Trophoblast cell (in vitro differentiated cells and primary cell): ENCODE measurements around the gene ADRM1.

ENCODE experiments used
- DNase-seq, 2 donors: peaks; one replicate each; pipeline ENCODE4 v3.0.0-alpha.2; 2016
- H2AFZ ChIP-seq: 2 replicates; pipeline ENCODE4 v1.6.1; 2013; ENCODE audit warnings: low read length, moderate library complexity, mild to moderate bottlenecking; ENCODE audit not compliant: insufficient read depth, poor library complexity
- H2AK5ac ChIP-seq: 2 replicates; pipeline ENCODE4 v1.6.1; 2013; ENCODE audit warnings: mild to moderate bottlenecking, low read length
- H2BK120ac ChIP-seq: 2 replicates; pipeline ENCODE4 v1.6.1; 2013; ENCODE audit warnings: low read length, mild to moderate bottlenecking, moderate library complexity; ENCODE audit not compliant: insufficient read depth, poor library complexity
- H2BK12ac ChIP-seq: 2 replicates; pipeline ENCODE4 v1.6.1; 2013; ENCODE audit warnings: mild to moderate bottlenecking, low read length, moderate library complexity
- H2BK5ac ChIP-seq: 2 replicates; pipeline ENCODE4 v1.6.1; 2013; ENCODE audit warnings: low read length, low read depth, moderate library complexity, mild to moderate bottlenecking; ENCODE audit not compliant: poor library complexity
- H3K14ac ChIP-seq: 2 replicates; pipeline ENCODE4 v1.6.1; 2013; ENCODE audit warnings: mild to moderate bottlenecking, low read length
- H3K18ac ChIP-seq: 2 replicates; pipeline ENCODE4 v1.6.1; 2013; ENCODE audit warnings: mild to moderate bottlenecking, low read length
- H3K23ac ChIP-seq: 2 replicates; pipeline ENCODE4 v1.6.1; 2013; ENCODE audit warnings: low read length
- H3K27ac ChIP-seq: 2 replicates; pipeline ENCODE4 v1.5.1; 2013; ENCODE audit warnings: low read depth, mild to moderate bottlenecking, inconsistent platforms, low read length, moderate library complexity
- H3K27me3 ChIP-seq: 2 replicates; pipeline ENCODE4 v1.6.1; 2013; ENCODE audit warnings: inconsistent platforms, mild to moderate bottlenecking, low read length, moderate library complexity; ENCODE audit not compliant: insufficient read depth
- H3K36me3 ChIP-seq, 2 experiments: 1 replicate in 1 of 2; 2 replicates in 1 of 2; pipeline ENCODE4 v1.6.1; 2013; ENCODE audit warnings: low read length in 2 of 2, mild to moderate bottlenecking in 2 of 2, moderate library complexity in 1 of 2; ENCODE audit not compliant: insufficient read depth in 2 of 2, control insufficient read depth in 1 of 2
- H3K4ac ChIP-seq: 2 replicates; pipeline ENCODE4 v1.6.1; 2013; ENCODE audit warnings: low read depth, mild to moderate bottlenecking, low read length, moderate library complexity
- H3K4me1 ChIP-seq, 2 experiments: 1 replicate in 1 of 2; 2 replicates in 1 of 2; pipeline ENCODE4 v1.6.1; 2013; ENCODE audit warnings: low read length in 2 of 2, mild to moderate bottlenecking in 2 of 2, moderate library complexity in 1 of 2; ENCODE audit not compliant: insufficient read depth in 2 of 2, control insufficient read depth in 1 of 2
- H3K4me2 ChIP-seq: 2 replicates; pipeline ENCODE4 v1.6.1; 2013; ENCODE audit warnings: inconsistent platforms, mild to moderate bottlenecking, low read length, moderate library complexity
- H3K4me3 ChIP-seq: 2 replicates; pipeline ENCODE4 v1.5.1; 2013; ENCODE audit warnings: mild to moderate bottlenecking, low read depth, low read length, inconsistent platforms
- H3K79me1 ChIP-seq: one replicate; pipeline ENCODE4 v1.6.1; 2013; ENCODE audit warnings: low read length
- H3K79me2 ChIP-seq: 2 replicates; pipeline ENCODE4 v1.6.1; 2013; ENCODE audit warnings: low read length, mild to moderate bottlenecking; ENCODE audit not compliant: control insufficient read depth, insufficient read depth, poor library complexity
- H3K9ac ChIP-seq: 2 replicates; pipeline ENCODE4 v1.6.1; 2013; ENCODE audit warnings: mild to moderate bottlenecking, low read length
- H3K9me3 ChIP-seq: 2 replicates; pipeline ENCODE4 v1.6.1; 2013; ENCODE audit warnings: low read depth, mild to moderate bottlenecking, control low read depth, inconsistent platforms, low read length; ENCODE audit not compliant: insufficient read depth
- H4K12ac ChIP-seq: 2 replicates; pipeline ENCODE4 v1.6.1; 2013; ENCODE audit warnings: low read depth, mild to moderate bottlenecking, low read length, moderate library complexity
- H4K8ac ChIP-seq: 2 replicates; pipeline ENCODE4 v1.6.1; 2013; ENCODE audit warnings: low read depth, mild to moderate bottlenecking, low read length, moderate library complexity
- H4K91ac ChIP-seq: one replicate; pipeline ENCODE4 v1.6.1; 2013; ENCODE audit warnings: low read depth, mild to moderate bottlenecking, low read length, moderate library complexity
- WGBS: extraction: QIAGEN DNeasy Blood & Tissue Kit; methylation state at CpG from one replicate; pipeline ENCODE4 v1.1.7; 2013; ENCODE audit warnings: missing lambda C conversion rate; ENCODE audit not compliant: insufficient read length, insufficient coverage; ENCODE audit errors: extremely low coverage; 5-methylcytosine and 5-hydroxymethylcytosine counted together

ADRM1 gene

DNA sequence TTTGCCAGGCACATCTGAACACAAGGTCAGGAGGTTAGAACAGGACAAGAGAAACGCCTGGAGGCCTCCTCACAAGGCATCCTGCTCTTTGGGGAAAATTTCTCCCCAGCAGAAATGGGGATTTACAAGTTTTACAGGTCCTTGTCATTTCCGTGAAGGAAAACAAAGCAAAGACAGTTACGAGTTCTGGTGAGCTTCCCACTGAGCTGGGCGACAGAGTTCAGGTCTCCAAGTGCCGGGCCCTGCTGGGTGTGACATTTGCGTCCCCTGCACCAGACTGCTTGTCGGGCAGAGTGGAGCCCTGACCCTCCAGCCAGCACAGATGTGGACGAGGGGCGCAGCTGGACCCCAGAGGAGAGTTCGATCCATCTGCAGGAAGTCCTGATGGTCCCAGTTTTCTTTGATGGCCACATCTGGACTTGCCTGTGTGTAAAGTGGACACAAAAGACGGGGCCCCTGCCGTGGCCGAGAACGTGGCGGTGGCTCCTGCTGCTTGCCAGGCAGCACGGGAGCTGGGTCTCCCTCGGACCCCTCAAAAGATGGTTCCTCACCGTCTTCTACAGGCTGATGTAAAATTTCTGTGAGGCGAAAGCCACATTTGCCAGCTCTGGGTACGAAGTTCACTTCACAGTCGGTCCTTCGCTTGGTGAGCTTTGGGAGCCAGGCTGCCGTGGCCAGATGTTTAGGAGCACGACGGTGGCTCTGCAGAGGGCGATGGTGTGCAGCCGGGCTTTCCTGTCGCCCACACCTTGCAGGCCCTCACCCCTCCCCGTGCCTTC, 5.2 kb upstream of the ADRM1 start:
- no peak overlapping the region for H3K4ac ChIP-seq
- H3K79me2 ChIP-seq = peaks cover 2% of the 10 kb centered on the region
- H3K4me2 ChIP-seq = no peak overlapping the region
- no peak overlapping the region for H3K23ac ChIP-seq
- no peak overlapping the region for H3K18ac ChIP-seq
- no peak overlapping the region for H3K4me3 ChIP-seq
- H2BK12ac ChIP-seq = no peak overlapping the region
- H4K91ac ChIP-seq = no peak overlapping the region
- no peak for DNase-seq
- H3K9ac ChIP-seq = no peak overlapping the region
- H3K27me3 ChIP-seq = no peaks in the 10 kb centered on the region
- no peak overlapping the region for H3K14ac ChIP-seq
- peaks cover 6% of the 10 kb centered on the region for H3K79me1 ChIP-seq
- no peak overlapping the region for H2BK120ac ChIP-seq
- no peak overlapping the region for H2AFZ ChIP-seq
- H3K36me3 ChIP-seq = peaks cover 29 to 36% of the 10 kb centered on the region in 2 experiments
- WGBS = no CpG with 5 or more reads among the region's 29 CpGs
- H4K12ac ChIP-seq = no peak overlapping the region
- H2AK5ac ChIP-seq = no peak overlapping the region
- H3K27ac ChIP-seq = no peak overlapping the region
- H2BK5ac ChIP-seq = no peak overlapping the region
- peaks cover 7% of the 10 kb centered on the region for H3K9me3 ChIP-seq
- H3K4me1 ChIP-seq = peaks cover 8 to 10% of the 10 kb centered on the region in 2 experiments
- H4K8ac ChIP-seq = no peak overlapping the region

DNA sequence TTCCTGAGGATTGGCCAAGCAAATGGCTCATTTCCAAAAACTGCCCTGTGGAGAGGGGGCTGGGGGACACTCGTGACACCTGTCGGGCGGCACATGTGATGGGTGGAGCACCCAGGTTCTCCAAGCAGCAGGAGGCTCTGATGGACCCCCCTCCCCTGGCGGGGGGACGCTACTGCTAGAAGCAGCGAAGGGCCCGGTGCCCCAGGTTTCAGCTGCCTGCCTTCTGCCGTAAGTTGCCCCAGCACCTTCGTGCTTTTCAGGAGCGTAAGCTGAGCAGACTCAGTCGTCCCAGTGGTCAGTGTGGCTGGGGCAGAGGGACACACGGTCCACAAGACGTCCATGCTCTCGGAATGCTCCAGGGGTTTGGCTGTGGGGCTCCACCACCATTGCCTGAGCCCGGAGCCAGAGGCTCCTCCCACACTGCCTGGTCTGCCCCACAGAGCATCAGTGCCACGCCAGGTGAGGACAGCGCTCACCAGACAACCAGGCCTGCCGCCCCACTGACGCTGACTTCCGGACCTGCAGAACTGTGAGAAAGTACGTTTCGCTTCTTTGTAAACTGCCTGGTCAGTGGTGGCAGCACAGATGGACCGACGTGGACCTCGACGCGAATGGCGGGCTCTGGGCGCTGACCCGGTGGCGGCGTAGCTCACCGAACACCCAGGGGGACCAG, 4.1 kb upstream of the ADRM1 start:
- peaks cover 7% of the 10 kb centered on the region for H3K9me3 ChIP-seq
- no peak overlapping the region for H3K9ac ChIP-seq

DNA sequence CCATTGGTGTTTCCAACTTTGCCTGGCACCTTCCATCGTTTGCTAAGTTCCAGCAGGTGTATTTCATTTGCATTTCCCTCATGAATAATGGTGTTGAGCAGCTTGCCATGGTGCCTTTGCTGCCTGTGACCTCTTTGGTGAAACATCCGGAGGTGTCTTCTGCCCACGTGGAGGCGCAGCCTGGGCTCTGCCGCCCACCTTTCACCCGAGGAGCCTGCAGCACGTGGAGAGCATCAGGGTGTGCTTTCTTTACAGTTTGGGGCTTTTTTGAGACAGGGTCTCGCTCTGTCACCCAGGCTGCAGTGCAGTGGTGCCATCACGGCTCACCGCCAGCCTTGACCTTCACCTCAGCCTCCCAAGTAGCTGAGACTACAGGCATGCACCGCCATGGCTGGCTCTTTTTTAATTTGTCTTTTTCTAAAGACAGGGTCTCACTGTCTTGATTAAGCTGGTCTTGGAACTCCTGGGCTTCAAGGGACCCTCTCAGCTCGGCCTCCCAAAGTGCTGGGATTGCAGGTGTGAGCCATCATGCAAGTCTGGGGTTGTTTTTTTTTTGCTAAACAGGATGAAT, 3.0 kb upstream of the ADRM1 start:
- Histone ChIP-seq H3K9me3 (peaks cover 9% of the 10 kb centered on the region), H3K23ac (no peak overlapping the region), H4K12ac (no peak overlapping the region), H3K4me2 (no peak overlapping the region), H2BK120ac (no peak overlapping the region), H3K4me3 (no peak overlapping the region), H3K9ac (no peak overlapping the region), H2AK5ac (no peak overlapping the region), H2BK5ac (no peak overlapping the region), H3K27me3 (no peaks in the 10 kb centered on the region), H3K79me1 (peaks cover 11% of the 10 kb centered on the region), H4K91ac (no peak overlapping the region), H2AFZ (no peak overlapping the region), H3K79me2 (peaks cover 20% of the 10 kb centered on the region), H2BK12ac (no peak overlapping the region), H3K4ac (no peak overlapping the region), H3K36me3 (peaks cover 30 to 32% of the 10 kb centered on the region in 2 experiments), H4K8ac (no peak overlapping the region), H3K4me1 (peaks cover 13 to 20% of the 10 kb centered on the region in 2 experiments), H3K14ac (no peak overlapping the region), H3K18ac (no peak overlapping the region), H3K27ac (no peak overlapping the region)
- DNase-seq = no peak
- no CpG with 5 or more reads among the region's 12 CpGs for WGBS

More for the DNA sequence above, 4.1 kb upstream of the ADRM1 start:
- H3K27ac ChIP-seq = no peak overlapping the region
- H3K4me2 ChIP-seq = no peak overlapping the region
- peaks cover 8 to 11% of the 10 kb centered on the region in 2 experiments for H3K4me1 ChIP-seq
- H3K79me2 ChIP-seq = peaks cover 9% of the 10 kb centered on the region
- H3K4ac ChIP-seq = no peak overlapping the region
- peaks cover 11% of the 10 kb centered on the region for H3K79me1 ChIP-seq
- H3K14ac ChIP-seq = no peak overlapping the region
- H4K91ac ChIP-seq = no peak overlapping the region
- no peak overlapping the region for H2AK5ac ChIP-seq
- no peaks in the 10 kb centered on the region for H3K27me3 ChIP-seq
- H3K23ac ChIP-seq = no peak overlapping the region
- H3K36me3 ChIP-seq = peaks cover 24 to 31% of the 10 kb centered on the region in 2 experiments
- no peak overlapping the region for H2BK12ac ChIP-seq
- H4K12ac ChIP-seq = no peak overlapping the region
- no peak overlapping the region for H2AFZ ChIP-seq
- no CpG with 5 or more reads among the region's 33 CpGs for WGBS
- H2BK120ac ChIP-seq = no peak overlapping the region
- no peak overlapping the region for H3K18ac ChIP-seq
- H4K8ac ChIP-seq = no peak overlapping the region
- no peak overlapping the region for H2BK5ac ChIP-seq
- H3K4me3 ChIP-seq = no peak overlapping the region
- DNase-seq = no peak

DNA sequence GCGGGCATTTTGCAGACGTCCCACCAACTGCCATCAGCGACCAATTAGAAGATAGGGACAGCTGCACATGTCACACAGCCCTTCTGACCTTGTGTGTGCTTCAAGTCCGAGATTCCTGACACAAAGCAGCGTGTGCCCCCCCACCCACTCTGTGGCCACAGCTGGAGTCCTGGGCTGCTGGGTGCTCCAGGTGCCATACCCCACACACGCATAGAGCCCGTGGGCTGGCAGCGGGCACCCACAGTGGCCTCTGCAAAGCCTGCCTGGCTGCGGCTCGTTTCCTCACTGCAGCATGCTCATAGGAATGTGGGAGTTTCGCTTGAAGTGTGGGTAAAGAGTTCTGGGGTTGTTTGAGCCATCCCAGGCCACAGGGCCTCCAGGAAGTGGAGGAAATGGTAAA, 2.5 kb upstream of the ADRM1 start:
- peaks cover 11% of the 10 kb centered on the region for H3K79me1 ChIP-seq
- no peak overlapping the region for H3K4me3 ChIP-seq
- no peak overlapping the region for H2BK5ac ChIP-seq
- H4K12ac ChIP-seq = no peak overlapping the region
- H3K4me2 ChIP-seq = no peak overlapping the region
- no peaks in the 10 kb centered on the region for H3K27me3 ChIP-seq
- H2AK5ac ChIP-seq = no peak overlapping the region
- H4K91ac ChIP-seq = no peak overlapping the region
- H2BK12ac ChIP-seq = no peak overlapping the region
- H3K9ac ChIP-seq = no peak overlapping the region
- H3K14ac ChIP-seq = no peak overlapping the region
- H3K79me2 ChIP-seq = peaks cover 24% of the 10 kb centered on the region
- no peak overlapping the region for H3K23ac ChIP-seq
- H4K8ac ChIP-seq = no peak overlapping the region
- peaks cover 7% of the 10 kb centered on the region for H3K9me3 ChIP-seq
- DNase-seq = no peak
- no peak overlapping the region for H3K27ac ChIP-seq
- peaks cover 32 to 34% of the 10 kb centered on the region in 2 experiments for H3K36me3 ChIP-seq
- H3K4ac ChIP-seq = no peak overlapping the region
- H2AFZ ChIP-seq = no peak overlapping the region
- no peak overlapping the region for H2BK120ac ChIP-seq
- H3K18ac ChIP-seq = no peak overlapping the region
- WGBS = no CpG with 5 or more reads among the region's 11 CpGs
- peaks cover 13 to 20% of the 10 kb centered on the region in 2 experiments for H3K4me1 ChIP-seq
